GM12875 (cell line): ENCODE data around the gene TEX35.
A peak's percentile ranks its signal among the peaks of the same experiment; 100 is the strongest.
"Not testable (repeated sequence)": the region's sequence is repeated elsewhere in the genome, so short reads cannot be mapped to it uniquely, and the experiment has no call there.

Experiments used
- H3K4me3 ChIP-seq: one replicate; pipeline ENCODE4 v1.5.1; 2011; ENCODE audit warnings: low read depth, low read length, control low read depth
- TF ChIP-seq, protein P1 (sequence below): IDR thresholded peaks from 2 replicates; pipeline ENCODE4 v1.5.1; 2011; ENCODE audit warnings: low read depth, mild to moderate bottlenecking, control low read depth, inconsistent platforms, low read length, moderate library complexity, borderline replicate concordance; ENCODE audit not compliant: insufficient read depth

TEX35 gene

DNA sequence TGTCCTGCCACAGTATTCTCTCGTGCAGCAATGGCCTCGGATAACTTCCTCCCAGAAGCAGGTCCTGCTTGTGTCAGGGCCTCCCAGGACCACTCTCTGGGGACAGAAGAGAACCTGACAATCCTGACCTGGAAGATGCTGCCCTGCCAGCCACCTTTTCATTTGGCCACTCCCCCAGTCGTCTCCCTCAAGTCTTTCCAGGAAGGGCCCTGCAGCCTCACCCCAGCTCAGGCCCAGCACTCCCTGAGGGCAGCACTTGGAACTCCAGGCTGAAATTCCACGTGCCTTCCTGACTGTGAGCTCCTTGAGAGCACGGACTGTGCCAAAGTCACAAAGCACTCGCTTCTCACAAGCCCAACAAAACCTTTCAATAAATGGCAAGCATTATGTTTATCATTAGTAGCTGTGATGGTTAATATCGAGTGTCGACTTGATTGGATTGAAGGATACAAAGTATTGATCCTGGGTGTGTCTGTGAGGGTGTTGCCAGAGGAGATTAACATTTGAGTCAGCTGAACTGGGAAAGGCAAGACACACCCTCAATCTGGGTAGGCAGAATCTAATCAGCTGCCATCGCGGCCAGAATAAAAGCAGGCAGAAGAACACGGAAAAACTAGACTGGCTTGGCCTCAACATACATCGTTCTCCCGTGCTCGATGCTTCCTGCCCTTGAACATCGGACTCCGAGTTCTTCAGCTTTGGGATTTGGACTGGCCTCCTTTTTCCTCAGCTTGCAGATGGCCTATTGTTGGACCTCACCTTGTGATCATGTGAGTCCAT, 13.8 kb upstream of the TEX35 start:
- TF ChIP-seq, protein P1, sequence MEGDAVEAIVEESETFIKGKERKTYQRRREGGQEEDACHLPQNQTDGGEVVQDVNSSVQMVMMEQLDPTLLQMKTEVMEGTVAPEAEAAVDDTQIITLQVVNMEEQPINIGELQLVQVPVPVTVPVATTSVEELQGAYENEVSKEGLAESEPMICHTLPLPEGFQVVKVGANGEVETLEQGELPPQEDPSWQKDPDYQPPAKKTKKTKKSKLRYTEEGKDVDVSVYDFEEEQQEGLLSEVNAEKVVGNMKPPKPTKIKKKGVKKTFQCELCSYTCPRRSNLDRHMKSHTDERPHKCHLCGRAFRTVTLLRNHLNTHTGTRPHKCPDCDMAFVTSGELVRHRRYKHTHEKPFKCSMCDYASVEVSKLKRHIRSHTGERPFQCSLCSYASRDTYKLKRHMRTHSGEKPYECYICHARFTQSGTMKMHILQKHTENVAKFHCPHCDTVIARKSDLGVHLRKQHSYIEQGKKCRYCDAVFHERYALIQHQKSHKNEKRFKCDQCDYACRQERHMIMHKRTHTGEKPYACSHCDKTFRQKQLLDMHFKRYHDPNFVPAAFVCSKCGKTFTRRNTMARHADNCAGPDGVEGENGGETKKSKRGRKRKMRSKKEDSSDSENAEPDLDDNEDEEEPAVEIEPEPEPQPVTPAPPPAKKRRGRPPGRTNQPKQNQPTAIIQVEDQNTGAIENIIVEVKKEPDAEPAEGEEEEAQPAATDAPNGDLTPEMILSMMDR: no peak
- H3K4me3 ChIP-seq: no peak overlapping the region

GRCh38 chr1:178500091-178500770, 12.7 kb upstream of the TEX35 start:
- TF ChIP-seq, protein P1: peak; percentile 15; the same call in 1 of the 2 replicates
- H3K4me3 ChIP-seq: no peak overlapping the region

DNA sequence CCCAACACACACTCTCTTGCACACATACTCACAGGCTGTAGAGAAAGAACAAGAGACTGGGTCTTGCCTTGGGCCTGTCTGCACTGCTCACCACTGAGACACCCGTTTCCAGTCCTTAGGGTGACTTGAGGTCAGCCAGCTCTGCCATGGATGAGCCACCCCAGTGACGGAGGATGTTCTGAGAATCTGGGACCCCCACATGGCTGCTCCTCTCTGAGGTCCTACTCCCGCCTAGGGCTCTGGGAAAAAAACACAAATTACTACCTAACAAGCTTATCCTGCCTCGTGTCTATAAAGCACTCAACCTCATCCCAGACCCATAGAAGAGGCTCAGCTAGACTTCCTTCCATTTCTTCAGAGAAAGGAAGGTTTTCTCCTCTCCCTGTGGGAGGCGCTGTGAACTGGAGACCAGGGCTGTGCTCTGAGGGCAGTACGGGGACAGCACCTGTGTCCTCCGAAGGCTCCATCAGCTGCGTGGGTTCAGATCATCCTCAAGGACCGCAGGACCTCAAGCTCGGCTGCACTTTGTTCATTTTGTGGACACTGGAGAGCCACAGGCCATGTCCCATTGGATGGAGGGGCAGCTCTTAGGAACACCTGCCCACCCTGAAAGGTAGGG, 11.9 kb upstream of the TEX35 start:
- TF ChIP-seq, protein P1: no peak
- no peak overlapping the region for H3K4me3 ChIP-seq

DNA sequence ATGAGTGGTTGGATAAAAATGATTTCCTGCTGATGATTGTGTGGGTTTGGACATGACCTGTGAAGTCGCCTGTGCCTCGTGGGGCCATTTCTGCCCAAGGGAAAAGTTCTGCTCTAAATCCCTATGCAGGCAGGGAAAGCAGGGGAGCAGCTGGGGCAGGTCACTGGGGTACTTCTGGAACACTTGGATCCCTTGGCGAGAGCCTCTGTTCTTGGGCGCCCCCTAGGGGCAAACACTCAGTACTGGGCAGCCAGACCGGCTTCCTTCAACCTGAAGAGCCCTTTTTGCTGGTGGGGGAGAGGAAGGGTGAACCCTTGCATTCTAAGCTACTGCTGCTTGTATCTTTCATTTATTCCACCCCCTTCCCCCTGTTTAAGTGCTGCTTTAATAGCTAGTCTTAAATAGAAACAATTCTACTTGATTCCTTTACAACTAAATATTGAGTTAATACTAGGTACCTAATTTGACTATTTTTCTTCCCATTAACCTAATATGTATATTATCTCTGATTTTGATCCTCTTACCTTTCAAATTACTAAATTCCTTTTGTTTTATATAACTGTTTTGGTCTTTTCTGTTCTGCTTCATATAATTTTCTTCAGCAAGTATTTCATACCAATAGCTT, 11.1 kb upstream of the TEX35 start:
- TF ChIP-seq, protein P1: peak; percentile 93
- H3K4me3 ChIP-seq: no peak overlapping the region

DNA sequence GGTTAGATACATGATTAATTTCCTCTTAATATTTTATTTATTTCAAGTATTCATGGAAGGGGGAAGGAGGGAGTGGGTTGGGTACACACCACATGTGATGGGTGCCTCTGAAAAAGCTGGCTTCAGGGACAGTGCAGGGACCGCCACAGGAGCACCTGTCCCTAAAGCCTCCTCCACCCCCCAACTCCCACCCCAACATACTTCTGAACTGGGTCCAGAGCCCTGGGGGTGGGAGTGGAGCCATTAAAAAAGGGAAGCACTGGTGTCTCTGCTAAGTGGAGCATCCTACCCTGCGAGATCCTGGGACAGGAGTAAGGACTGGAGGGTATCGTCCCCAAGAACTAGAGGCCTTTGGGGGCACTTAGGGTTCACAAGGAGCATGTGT, 10.6 kb upstream of the TEX35 start:
- TF ChIP-seq, protein P1: no peak
- no peak overlapping the region for H3K4me3 ChIP-seq

GRCh38 chr1:178502856-178503255, 10.1 kb upstream of the TEX35 start:
- no peak overlapping the region for H3K4me3 ChIP-seq
- TF ChIP-seq, protein P1: no peak

- not testable (repeated sequence) for H3K4me3 ChIP-seq
Measured at GRCh38 chr1:178503316-178503715, 9.6 kb upstream of the TEX35 start.
